Trophoblast cell (in vitro differentiated cells and primary cell): Measurements from ENCODE around the gene AASDHPPT.

Experiments used
- DNase-seq, 2 donors: peaks; one replicate each; pipeline ENCODE4 v3.0.0-alpha.2; 2016
- H2AFZ ChIP-seq: 2 replicates; pipeline ENCODE4 v1.6.1; 2013; ENCODE audit warnings: low read length, moderate library complexity, mild to moderate bottlenecking; ENCODE audit not compliant: insufficient read depth, poor library complexity
- H2AK5ac ChIP-seq: 2 replicates; pipeline ENCODE4 v1.6.1; 2013; ENCODE audit warnings: mild to moderate bottlenecking, low read length
- H2BK120ac ChIP-seq: 2 replicates; pipeline ENCODE4 v1.6.1; 2013; ENCODE audit warnings: low read length, mild to moderate bottlenecking, moderate library complexity; ENCODE audit not compliant: insufficient read depth, poor library complexity
- H2BK12ac ChIP-seq: 2 replicates; pipeline ENCODE4 v1.6.1; 2013; ENCODE audit warnings: mild to moderate bottlenecking, low read length, moderate library complexity
- H2BK5ac ChIP-seq: 2 replicates; pipeline ENCODE4 v1.6.1; 2013; ENCODE audit warnings: low read length, low read depth, moderate library complexity, mild to moderate bottlenecking; ENCODE audit not compliant: poor library complexity
- H3K14ac ChIP-seq: 2 replicates; pipeline ENCODE4 v1.6.1; 2013; ENCODE audit warnings: mild to moderate bottlenecking, low read length
- H3K18ac ChIP-seq: 2 replicates; pipeline ENCODE4 v1.6.1; 2013; ENCODE audit warnings: mild to moderate bottlenecking, low read length
- H3K23ac ChIP-seq: 2 replicates; pipeline ENCODE4 v1.6.1; 2013; ENCODE audit warnings: low read length
- H3K27ac ChIP-seq: 2 replicates; pipeline ENCODE4 v1.5.1; 2013; ENCODE audit warnings: low read depth, mild to moderate bottlenecking, inconsistent platforms, low read length, moderate library complexity
- H3K27me3 ChIP-seq: 2 replicates; pipeline ENCODE4 v1.6.1; 2013; ENCODE audit warnings: inconsistent platforms, mild to moderate bottlenecking, low read length, moderate library complexity; ENCODE audit not compliant: insufficient read depth
- H3K36me3 ChIP-seq, 2 experiments: 1 replicate in 1 of 2; 2 replicates in 1 of 2; pipeline ENCODE4 v1.6.1; 2013; ENCODE audit warnings: low read length in 2 of 2, mild to moderate bottlenecking in 2 of 2, moderate library complexity in 1 of 2; ENCODE audit not compliant: insufficient read depth in 2 of 2, control insufficient read depth in 1 of 2
- H3K4ac ChIP-seq: 2 replicates; pipeline ENCODE4 v1.6.1; 2013; ENCODE audit warnings: low read depth, mild to moderate bottlenecking, low read length, moderate library complexity
- H3K4me1 ChIP-seq, 2 experiments: 1 replicate in 1 of 2; 2 replicates in 1 of 2; pipeline ENCODE4 v1.6.1; 2013; ENCODE audit warnings: low read length in 2 of 2, mild to moderate bottlenecking in 2 of 2, moderate library complexity in 1 of 2; ENCODE audit not compliant: insufficient read depth in 2 of 2, control insufficient read depth in 1 of 2
- H3K4me2 ChIP-seq: 2 replicates; pipeline ENCODE4 v1.6.1; 2013; ENCODE audit warnings: inconsistent platforms, mild to moderate bottlenecking, low read length, moderate library complexity
- H3K4me3 ChIP-seq: 2 replicates; pipeline ENCODE4 v1.5.1; 2013; ENCODE audit warnings: mild to moderate bottlenecking, low read depth, low read length, inconsistent platforms
- H3K79me1 ChIP-seq: one replicate; pipeline ENCODE4 v1.6.1; 2013; ENCODE audit warnings: low read length
- H3K79me2 ChIP-seq: 2 replicates; pipeline ENCODE4 v1.6.1; 2013; ENCODE audit warnings: low read length, mild to moderate bottlenecking; ENCODE audit not compliant: control insufficient read depth, insufficient read depth, poor library complexity
- H3K9ac ChIP-seq: 2 replicates; pipeline ENCODE4 v1.6.1; 2013; ENCODE audit warnings: mild to moderate bottlenecking, low read length
- H3K9me3 ChIP-seq: 2 replicates; pipeline ENCODE4 v1.6.1; 2013; ENCODE audit warnings: low read depth, mild to moderate bottlenecking, control low read depth, inconsistent platforms, low read length; ENCODE audit not compliant: insufficient read depth
- H4K12ac ChIP-seq: 2 replicates; pipeline ENCODE4 v1.6.1; 2013; ENCODE audit warnings: low read depth, mild to moderate bottlenecking, low read length, moderate library complexity
- H4K8ac ChIP-seq: 2 replicates; pipeline ENCODE4 v1.6.1; 2013; ENCODE audit warnings: low read depth, mild to moderate bottlenecking, low read length, moderate library complexity
- H4K91ac ChIP-seq: one replicate; pipeline ENCODE4 v1.6.1; 2013; ENCODE audit warnings: low read depth, mild to moderate bottlenecking, low read length, moderate library complexity
- WGBS: extraction: QIAGEN DNeasy Blood & Tissue Kit; methylation state at CpG from one replicate; pipeline ENCODE4 v1.1.7; 2013; ENCODE audit warnings: missing lambda C conversion rate; ENCODE audit not compliant: insufficient read length, insufficient coverage; ENCODE audit errors: extremely low coverage; 5-methylcytosine and 5-hydroxymethylcytosine counted together

AASDHPPT gene

GRCh38 chr11:106137758-106138157 is 60.3 kb downstream of the AASDHPPT start:
- no peak overlapping the region for H2AFZ ChIP-seq
- no peaks in the 10 kb centered on the region for H3K9me3 ChIP-seq
- no peak overlapping the region for H2AK5ac ChIP-seq
- no peaks in the 10 kb centered on the region for H3K4me1 ChIP-seq
- no peak overlapping the region for H4K91ac ChIP-seq
- H3K27ac ChIP-seq, result no peak overlapping the region
- H3K14ac ChIP-seq, result no peak overlapping the region
- H3K4ac ChIP-seq, result no peak overlapping the region
- H3K18ac ChIP-seq, result no peak overlapping the region
- no peak overlapping the region for H3K4me2 ChIP-seq
- no peak overlapping the region for H4K12ac ChIP-seq
- no peak overlapping the region for H2BK5ac ChIP-seq
- WGBS, result no CpG with 5 or more reads among the region's 1 CpG
- no peaks in the 10 kb centered on the region for H3K79me1 ChIP-seq
- H3K27me3 ChIP-seq, result no peaks in the 10 kb centered on the region
- no peak overlapping the region for H2BK12ac ChIP-seq
- no peak overlapping the region for H3K9ac ChIP-seq
- H2BK120ac ChIP-seq, result no peak overlapping the region
- H3K36me3 ChIP-seq, result no peaks in the 10 kb centered on the region
- no peak for DNase-seq
- no peak overlapping the region for H3K4me3 ChIP-seq
- H4K8ac ChIP-seq, result no peak overlapping the region
- no peak overlapping the region for H3K23ac ChIP-seq
- H3K79me2 ChIP-seq, result no peaks in the 10 kb centered on the region
